ENCODE results near the gene RXFP2.

The RXFP2 gene

DNA sequence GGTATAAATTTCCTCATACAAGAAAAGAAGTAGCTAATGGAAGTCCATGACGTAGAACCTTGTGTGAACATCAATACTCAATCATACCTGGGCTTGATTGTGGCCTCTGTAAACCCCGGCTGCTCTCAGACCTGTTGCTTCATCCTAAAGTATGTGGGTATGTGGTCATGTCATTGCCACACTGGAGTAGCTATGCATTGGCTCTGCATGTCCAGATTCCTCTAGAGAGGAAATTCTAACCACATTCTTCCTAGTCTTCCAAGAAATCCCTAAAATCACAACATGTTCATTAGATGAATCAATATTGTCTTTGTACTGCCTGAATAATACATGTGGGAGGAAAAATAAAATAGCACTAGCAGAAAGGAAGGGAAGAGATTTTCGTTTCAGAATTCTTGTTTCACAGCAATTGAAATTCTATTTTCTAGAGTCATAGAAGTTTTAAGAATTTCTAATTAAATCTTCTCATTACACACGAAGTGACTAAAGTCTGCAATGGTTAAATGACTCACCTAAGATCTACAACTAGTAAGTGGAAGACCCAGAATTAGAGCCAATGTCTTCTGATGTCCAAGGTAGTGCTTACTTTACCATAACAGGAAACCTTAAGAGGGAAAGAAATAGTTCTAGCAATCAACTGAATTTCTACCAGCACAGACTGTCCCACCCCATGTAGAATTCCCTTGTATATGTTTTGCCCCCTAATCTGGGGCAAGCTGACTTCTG is 28.0 kb downstream of the RXFP2 start:
- no peak for DNase-seq (ENCODE audit: low read depth in 2 of 2)

DNA sequence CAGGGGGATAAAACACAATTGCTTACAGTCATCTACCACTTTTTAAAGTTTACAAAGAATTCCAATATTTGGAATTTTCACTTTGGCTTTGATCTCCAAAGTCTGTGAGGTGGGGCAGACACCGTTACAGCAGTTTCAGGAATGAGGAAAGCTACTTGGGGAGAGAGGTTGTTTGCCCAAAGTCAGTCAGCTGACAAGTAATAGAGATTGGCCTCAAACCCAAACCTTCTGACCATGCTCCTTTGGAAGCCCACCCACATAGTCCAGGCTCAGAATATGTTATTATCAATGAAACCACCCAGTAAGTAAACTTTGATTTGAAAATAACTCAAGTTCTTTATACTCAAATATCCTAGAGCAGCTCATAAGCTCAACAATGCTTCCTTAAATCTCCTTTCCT is 29.0 kb downstream of the RXFP2 start:
- no peak for DNase-seq (ENCODE audit: low read depth in 2 of 2)

DNA sequence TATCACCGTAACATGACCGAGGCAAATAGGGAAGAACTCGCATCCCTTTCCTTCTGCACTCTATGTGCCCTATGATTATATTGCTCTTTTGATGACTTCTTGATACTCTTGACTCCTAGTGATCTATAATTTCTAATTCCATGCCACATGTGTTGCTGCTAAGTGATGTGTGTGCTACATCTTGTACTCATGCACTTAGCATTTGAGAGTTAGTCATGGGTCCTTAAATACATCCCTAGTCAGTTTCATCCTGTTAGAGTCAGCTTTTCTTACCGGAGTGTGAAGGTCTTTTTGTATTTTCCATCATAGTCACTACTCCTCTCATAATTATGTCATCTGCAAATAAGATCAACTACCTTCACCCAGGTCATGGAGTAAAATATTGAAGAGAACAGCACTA is 30.2 kb downstream of the RXFP2 start:
- no peak for DNase-seq (ENCODE audit: low read depth in 2 of 2)

DNA sequence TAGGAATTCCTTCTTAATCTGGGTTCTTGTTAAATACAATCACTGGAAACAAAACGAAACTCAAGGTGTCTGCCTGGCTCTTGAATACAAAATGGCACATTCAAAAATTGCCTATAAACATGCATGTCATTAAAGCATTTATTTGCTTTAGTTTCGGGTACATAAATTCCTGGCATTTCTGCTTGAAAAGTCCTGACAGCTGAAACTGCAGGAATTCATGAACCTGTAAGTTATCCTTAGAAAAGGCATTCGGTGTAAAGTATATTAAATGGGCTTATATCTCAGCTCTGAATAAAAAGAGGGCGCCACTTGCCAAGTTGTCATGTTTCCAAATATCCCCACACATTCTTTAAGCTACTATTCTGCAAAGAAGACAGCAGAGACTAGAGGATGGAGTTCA is 32.9 kb downstream of the RXFP2 start:
- no peak for DNase-seq (ENCODE audit: low read depth in 2 of 2)

DNA sequence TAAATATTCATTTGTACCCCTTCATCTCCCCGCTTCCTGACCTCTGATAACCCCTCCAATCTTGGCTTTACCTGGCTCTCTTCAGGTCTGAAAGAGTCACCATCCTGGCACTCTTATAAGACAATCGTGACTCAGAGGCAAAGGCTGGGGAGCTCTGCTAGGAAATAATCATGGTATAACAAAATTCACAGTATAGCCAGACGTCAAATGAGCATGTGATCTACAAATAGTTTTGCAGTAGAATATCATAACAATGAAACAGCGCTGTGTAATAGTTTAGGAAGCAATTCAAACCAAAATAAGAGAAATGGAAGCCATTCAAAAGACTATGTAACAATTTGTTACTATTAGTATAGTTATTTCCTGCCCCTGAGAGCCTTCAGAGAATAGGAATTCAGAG is 34.2 kb downstream of the RXFP2 start:
- DNase-seq (ENCODE audit: low read depth in 2 of 2) = no peak

DNA sequence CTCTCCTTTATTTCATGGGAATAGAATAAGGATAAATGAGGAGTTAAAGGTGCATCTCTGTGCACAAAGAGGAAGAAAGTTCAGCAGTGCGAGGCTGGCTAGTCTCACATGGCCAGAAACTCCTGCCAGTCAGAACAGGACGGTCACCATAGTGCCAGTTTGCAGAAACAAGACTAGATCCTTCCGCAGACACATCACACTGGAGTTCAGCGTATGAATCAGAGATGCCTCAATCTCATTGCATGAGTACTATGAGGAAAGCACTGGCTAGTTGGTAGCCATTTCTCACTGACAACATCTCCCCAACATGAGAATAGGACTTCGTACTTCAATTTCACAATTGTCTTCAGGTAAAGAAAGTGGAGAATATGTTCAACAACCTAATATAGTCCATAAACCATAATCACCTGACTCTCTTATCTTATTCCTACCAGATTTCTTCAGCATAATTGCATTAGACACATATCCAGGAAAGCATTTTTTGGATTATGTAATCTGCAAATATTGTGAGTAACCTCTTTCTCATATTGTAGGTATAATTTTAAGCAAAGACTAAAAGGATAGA is 34.9 kb downstream of the RXFP2 start:
- no peak for DNase-seq (ENCODE audit: low read depth in 2 of 2)

DNA sequence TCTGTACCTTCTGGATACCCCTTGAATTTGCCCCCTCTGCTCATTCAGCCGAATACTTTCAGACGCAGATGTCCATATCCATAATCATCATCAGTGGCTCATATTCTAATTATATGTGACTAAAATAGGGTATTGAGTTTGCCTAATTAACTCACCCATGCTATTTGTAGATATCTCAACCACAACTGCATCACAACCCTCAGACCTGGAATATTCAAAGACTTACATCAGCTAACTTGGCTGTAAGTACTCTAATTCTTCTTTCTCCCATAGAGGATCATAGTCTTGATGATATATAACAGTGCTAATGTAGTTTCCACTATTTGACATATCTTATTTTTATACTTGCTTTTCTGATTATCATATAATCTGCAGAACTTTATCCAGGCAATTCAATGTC is 35.8 kb downstream of the RXFP2 start:
- DNase-seq (ENCODE audit: low read depth in 2 of 2) = no peak

DNA sequence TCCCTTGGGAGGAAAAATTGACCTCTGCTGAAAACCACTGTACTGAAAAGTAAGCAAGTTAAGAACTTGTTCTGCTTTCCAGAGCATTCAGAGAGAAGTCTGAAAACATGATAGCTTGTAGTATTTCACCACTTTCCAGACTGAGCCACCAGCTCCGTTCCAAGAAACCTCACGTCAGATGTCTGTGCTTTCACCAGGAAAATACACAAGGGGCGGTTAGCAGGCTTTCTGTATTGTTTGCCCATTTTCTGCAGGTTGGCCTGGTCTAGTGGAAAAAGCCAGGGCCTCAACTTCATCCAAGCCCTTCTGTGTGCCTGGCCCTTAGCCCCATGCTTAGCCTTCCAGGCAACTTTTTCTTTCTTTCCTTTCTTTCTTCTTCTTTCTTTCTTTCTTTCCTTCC is 36.4 kb downstream of the RXFP2 start:
- DNase-seq (ENCODE audit: low read depth in 2 of 2) = no peak

DNA sequence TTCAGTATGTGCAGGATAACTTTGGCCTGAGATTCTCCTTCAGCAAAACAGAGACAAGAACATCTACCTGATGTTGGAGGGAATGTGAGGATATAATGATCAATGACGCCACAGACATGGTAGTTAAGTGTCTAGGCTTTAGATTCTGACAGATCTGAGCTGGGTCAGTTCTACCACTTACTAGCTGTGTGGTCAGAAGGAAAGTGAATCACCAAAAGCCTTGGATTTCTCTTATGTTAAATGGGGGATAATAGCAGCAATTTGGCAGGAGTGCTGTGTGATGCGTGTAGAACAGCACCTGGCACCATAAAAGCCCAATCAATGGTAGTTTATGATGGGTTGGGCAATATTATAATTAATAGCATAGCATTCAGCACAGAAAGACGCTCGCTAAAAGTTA is 41.7 kb downstream of the RXFP2 start:
- DNase-seq (ENCODE audit: low read depth in 2 of 2) = no peak

DNA sequence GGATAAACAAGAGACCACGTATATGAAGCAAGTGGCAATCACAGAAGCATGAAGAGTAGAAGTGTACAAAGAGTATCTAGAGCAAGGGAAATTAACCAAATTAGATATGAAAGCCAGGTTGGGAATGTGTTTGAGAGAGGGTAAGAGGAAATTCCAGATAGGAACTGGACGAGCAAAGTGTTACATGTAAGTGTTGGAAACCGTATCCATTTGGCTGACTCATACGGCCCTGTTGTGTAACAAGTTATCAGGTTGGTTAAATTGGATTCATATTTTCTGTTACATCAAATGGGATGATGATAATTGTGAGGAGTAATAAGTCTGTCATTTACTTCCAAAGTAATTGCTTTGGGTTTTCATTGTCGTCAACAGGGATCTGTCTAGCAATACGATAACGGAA is 46.7 kb downstream of the RXFP2 start:
- no peak for DNase-seq (ENCODE audit: low read depth in 2 of 2)

DNA sequence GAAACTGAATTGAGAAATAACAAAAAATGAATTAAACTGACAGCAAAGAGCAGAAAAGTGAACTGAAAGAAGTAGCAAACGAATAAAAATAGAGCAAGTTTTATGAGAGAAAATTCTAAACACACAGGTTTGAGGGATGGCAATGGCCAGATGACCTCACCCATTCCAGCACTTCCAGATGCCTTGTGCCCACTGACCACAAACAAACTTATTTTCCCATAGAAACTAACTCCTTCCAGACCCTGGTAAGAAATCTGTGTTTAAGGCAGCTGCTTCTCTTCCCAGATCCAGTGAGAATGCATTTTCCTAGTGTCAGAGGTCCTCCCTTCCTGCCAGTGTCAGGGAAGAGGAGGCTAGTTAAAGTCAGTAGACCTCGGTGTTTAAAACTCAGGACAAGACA is 51.7 kb downstream of the RXFP2 start:
- no peak for DNase-seq (ENCODE audit: low read depth in 2 of 2)

DNA sequence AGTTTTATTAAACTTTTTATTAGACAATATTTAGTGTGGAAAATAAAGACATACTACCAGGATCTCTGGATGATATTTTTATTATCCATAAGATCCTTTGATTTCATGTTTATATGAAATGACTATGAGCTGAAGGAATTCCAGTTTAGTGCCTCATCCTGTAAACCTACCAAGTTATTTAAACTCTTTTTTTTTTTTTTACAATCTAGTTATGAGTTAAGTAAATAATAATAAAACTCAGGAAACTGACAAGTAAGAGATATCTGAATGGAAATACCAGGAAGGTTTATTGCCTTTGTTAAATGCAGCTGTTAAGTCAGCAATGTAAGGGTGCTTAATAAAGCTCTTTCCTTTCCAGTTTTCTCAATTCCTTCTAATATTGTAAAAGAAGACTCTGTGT is 53.9 kb downstream of the RXFP2 start:
- DNase-seq (ENCODE audit: low read depth in 2 of 2) = no peak

DNA sequence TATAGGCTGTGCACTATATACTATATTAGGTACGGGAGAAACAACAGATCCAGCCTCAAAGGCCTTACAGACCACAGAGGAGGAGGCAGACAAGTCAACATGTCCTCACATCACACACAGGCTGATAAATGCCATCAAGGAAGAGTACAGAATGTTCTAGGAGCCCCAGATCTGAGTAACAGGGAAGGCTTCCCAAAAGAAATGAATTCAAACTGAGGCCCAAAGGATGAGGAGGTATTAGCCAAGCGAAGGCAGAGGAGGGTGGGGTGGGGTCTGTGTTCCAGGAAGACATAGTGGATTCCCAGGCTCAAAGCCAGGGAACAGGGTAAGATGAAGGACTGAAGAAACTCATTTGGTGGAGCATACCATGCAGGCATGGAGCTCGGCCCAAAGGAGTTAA is 55.1 kb downstream of the RXFP2 start:
- DNase-seq (ENCODE audit: low read depth in 2 of 2) = no peak

DNA sequence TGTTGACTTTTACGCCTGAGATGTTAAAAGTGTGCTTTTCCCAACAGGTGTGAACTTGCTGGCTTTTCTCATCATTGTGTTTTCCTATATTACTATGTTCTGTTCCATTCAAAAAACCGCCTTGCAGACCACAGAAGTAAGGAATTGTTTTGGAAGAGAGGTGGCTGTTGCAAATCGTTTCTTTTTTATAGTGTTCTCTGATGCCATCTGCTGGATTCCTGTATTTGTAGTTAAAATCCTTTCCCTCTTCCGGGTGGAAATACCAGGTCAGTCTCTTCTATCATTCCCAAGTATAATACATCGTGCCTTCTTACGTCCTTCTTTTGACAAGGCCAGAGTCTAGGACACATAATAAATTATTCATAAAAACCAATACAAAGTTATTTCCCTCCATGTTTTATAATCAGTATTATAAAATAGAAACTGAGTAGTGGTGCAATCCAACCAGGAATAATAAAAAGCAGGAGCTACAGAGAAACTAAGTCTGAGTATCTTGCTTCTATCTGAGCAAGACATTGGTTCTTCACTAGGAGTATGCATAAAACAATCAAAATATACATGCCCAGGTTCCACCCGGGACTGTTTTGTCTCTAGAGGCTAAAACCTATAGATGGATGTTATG is 57.9 kb downstream of the RXFP2 start:
- DNase-seq (ENCODE audit: low read depth in 2 of 2) = no peak

DNA sequence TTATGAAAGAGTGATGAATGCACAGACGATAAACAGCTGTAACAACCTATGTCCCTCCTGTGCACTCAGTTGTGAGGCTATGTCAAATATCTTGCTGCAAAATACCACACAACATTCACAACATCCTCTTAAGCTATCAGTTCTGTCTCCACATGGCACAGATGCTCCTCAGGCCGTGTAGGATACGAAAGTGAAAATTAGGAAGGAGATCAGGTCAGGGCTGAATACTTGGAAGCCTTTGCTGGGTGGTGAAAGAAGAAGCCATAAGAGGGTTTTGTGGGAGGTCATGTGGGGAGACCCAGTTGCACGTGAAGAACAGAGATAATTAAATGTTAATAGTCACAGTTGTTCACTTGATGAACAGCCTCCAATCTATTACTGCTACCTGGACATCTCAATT is 58.9 kb downstream of the RXFP2 start:
- DNase-seq (ENCODE audit: low read depth in 2 of 2) = no peak

DNA sequence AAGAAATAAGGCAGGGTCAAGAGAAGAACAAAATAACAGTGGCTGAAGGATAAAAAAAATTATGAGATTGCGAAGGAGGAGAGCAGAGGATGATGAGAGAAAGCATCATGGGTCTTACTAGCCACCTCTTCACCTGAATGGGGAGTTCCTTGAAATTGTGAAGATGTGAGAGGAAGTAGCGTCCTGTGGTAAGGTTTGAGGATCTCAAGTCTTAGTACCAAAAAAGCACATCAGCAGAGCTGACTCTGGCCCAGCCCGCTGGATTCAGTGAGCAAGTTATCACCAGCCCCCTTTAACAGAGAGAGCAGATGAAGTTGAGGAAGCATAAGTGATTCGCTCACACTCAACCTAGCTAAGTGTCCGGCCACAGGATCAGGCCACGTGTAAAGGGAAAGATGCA is 61.8 kb downstream of the RXFP2 start:
- DNase-seq (ENCODE audit: low read depth in 2 of 2) = no peak

DNA sequence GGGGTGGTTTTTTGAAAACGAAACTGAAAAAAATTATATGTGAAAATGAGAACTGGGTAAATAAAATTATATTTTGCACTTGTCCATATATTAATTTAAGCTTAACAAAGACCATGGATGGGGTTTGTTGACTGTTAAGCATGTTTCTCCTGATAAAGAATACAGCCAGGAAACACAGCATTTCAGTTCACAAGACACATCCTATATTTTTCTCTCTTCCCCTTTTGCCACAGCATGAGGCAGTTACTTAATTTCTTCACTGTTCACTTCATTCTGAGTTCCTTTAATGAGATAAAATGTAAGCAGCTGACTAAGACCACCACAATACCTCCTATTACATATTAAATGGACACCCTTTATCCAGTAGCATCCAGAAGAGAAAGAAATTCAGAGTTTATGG is 64.0 kb downstream of the RXFP2 start:
- no peak for DNase-seq (ENCODE audit: low read depth in 2 of 2)

DNA sequence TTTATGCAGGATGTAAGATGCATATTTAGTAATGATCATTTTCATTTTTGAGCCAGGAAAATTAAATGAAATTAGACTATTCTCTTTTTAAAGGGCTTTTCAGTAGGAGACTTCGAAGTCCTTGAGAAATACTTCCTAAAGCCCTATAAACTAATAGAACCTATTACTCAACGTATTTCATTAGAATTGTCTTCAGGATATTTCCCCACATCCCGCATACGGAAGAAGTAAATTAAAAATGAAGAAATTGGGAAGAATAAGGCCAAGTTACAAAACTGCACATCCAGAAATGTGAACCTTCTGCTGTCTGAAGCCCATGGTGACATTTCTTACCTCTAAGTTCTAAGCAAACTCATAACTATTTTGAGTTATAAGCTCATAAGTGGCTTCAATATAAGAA is 66.5 kb downstream of the RXFP2 start:
- DNase-seq (ENCODE audit: low read depth in 2 of 2) = no peak

DNA sequence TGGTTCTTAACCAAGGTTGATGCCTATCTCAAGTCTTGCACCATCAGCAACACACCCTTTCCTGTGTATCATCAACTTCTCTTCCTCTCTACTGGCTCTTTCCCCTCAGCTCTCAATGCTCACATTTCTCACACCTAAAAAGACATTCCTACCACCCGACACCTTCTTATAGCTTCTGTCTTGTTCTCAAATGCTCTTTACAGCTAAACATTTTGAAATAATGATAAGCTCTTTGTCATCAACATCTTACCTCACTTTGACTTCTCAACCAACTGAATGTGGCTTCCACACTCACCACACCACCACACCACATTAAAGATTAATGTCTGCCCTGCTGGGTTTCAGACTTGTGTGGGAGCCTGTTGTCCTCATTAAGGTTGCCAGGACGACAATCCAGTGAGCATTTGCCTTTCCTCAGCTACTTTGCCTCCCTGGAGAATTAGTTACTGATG is 67.8 kb downstream of the RXFP2 start:
- peak in 1 of 2 donors; percentile 3 for DNase-seq (ENCODE audit: low read depth in 2 of 2)

DNA sequence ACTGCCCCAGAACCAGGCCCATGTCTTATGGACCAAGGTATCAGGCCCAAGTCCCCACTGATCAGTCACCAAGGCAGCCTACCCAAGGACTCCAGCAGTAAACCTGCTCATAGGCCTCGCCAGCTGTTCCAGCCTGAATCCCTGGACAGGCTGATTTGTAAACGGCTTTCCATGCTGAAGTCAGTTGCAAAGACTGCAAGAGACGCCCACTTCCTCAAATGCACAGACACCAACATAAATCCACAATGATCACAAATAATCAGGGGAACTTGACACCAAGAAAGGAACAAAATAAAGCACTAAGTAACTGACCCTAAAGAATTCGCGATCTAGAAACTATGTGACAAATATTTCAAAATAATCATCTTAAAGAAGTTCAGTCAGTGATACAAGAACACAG is 75.2 kb downstream of the RXFP2 start:
- no peak for DNase-seq (ENCODE audit: low read depth in 2 of 2)

DNA sequence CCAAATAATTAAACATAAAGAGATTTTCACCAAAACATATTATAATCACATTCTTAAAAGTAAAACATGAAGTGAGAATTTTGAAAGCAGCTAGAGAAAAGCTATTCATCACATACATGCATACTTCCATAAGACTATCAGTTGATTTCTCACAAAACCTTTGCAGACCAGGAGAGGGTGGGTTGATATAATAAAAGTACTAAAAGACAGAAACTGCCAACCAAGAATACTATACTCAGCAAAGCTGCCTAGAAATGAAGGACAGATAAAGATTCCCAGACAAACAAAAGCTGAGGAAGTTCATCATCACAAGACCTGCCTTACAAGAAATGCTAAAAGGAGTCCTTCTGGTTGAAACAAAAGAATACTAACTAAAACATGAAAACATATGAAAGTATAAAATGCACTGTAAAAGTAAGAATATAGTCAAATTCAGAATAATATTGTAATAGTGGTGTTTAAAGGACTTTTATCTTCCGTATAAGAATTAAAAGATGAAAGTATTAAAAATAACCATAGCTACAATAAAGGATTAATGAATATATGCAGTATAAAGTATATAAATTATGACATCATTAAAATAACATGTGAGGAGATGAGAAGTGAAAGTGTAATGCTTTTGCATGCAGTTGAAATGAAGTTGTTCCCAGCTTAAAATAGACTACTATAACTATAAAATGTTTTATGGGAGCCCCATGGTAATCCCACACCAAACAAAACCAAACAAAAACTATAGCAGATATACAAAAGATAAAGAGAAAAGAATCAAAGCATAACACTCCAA is 76.2 kb downstream of the RXFP2 start:
- no peak for DNase-seq (ENCODE audit: low read depth in 2 of 2)

DNA sequence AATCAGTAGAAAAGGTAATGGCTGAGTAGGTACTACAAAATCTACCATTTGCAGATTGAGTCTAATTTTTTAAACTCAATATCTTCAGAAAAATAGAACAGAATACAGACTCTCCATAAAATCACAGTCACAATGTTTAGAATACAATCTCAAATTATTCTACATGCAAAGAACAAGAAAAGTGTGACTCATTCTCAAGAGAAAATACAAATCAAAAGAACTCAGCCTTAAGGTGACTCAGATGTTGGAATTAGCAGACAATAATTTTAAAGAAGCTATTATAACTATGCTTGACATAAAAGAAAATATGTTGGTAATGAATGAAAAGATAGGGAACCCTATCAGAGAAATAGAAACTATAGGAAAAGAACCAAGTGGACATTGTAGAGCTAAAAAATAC is 78.9 kb downstream of the RXFP2 start:
- no peak for DNase-seq (ENCODE audit: low read depth in 2 of 2)

Measured in activated CD8-positive, alpha-beta memory T cell treated with anti-CD3 and anti-CD28 coated beads for 4 hours (primary cell).